ENCODE results near the gene ABCC1. TPM values are rescaled to one million over a fixed set of nuclear protein-coding genes. Genes with fewer than 3 reads are reported as not detected.

Gene ABCC1
- total RNA-seq, 1 donor from 2014 or later, result 8.2 TPM

DNA sequence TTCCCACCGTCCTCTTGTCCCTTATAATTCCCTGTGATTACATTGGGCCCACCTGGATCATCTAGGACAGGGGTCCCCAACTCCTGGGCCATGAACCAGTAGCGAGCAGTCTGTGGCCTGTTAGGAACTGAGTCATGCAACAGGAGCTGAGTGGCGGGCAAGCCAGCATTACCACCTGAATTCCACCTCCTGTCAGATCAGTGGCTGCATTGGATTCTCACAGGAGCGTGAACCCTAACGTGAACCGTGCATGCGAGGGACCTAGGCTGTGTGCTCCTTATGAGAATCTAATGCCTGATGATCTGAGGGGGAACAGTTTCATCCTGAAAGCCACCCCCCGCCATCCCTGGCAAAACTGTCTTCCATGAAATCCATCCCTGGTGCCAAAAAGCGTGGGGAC is 36.8 kb downstream of the ABCC1 start:
- DNase-seq (ENCODE audit: low spot score in 2 of 2), result no peak
- FAIRE-seq, result no peak

DNA sequence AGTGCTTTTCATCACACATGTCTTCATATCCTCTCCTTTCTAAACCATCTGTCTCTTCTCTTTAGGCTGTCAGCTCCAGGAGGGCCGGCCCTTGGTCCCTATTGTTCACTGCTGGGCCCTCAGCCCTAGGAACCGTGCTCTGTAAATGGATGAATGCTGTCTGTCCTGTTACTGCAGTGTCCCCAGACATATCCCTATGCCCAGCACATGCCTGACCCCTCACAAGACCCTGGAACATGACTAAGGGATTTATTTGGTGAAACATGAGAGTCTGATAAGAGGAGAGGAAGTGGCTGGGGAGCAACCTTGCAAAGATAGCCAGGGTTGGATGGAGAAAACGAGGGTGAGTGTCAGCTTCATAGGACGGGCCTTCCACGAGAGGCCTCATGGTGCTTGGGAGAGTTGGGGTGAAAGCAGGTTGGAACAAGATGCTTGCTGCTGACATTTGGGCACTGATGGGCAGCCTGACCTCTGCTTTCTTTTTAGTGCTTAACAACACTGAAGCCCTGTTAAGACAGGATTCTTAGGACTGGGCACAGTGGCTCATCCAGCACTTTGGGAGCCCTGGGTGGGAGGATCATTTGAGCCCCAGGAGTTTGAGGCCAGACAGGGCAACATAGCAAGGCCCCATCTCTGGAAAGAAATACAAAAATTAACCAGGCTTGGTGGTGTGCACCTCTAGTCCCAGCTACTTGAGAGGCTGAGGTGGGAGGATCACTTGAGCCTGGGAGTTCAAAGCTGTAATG is 39.0 kb downstream of the ABCC1 start:
- no peak for FAIRE-seq
- no peak for DNase-seq (ENCODE audit: low spot score in 2 of 2)

DNA sequence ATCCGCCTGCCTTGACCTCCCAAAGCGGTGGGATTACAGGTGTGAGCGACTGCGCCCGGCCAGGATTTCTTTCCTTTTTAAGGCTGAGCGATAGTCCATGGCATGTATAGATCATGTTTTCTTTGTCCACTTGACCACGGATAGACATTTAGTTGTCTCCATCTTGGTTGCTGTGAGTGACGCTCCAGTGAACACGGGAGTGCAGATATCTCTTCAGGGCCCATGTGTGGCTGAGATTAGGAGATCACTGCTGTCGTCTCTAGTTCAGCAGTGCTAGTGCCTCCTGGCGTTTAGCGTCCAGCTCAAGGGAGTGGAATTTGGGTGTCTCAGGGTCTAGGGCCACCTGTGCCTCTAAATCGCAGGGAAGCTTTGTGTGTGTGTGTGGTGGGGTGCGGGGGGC is 41.5 kb downstream of the ABCC1 start:
- DNase-seq (ENCODE audit: low spot score in 2 of 2) (no peak), FAIRE-seq (no peak)

DNA sequence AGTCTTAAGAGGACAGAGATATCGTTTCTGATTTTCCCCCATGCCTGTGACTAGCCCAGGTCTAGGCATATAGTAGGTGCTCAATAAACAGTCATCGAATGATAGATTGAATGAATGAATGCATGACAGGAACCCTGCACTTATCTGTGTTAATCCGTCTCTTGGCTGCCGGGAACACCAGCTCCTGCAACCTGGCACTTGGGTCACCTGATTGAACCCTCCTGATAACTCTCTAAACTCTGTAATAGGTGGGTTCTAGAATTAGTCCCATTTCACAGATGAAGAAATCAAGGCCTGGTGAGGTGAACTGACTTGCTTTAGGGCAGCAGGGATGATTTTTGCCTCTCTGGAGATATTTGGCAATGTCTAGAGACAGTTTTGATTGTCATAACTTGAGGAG is 43.7 kb downstream of the ABCC1 start:
- DNase-seq (ENCODE audit: low spot score in 2 of 2) (no peak), FAIRE-seq (no peak)

DNA sequence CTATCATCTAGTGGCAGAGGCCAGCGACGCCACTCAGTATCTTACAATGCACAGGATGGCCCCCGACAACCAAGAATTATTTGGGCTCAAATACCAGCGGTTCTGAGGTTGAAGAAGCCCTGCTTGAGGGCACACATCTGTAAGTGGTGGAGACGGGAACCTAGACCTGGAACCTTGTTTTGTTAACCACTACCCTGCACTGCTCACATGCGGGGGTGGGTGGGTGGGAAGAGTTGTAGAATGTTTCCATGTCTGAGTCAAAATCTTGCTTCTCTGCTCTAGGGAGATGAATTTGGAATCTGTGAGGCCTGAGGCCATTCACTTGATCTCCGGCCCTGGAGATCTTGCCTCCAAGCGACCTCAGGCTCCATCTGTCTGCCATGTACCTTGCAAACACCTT is 44.1 kb downstream of the ABCC1 start:
- DNase-seq (ENCODE audit: low spot score in 2 of 2), result no peak
- no peak for FAIRE-seq

DNA sequence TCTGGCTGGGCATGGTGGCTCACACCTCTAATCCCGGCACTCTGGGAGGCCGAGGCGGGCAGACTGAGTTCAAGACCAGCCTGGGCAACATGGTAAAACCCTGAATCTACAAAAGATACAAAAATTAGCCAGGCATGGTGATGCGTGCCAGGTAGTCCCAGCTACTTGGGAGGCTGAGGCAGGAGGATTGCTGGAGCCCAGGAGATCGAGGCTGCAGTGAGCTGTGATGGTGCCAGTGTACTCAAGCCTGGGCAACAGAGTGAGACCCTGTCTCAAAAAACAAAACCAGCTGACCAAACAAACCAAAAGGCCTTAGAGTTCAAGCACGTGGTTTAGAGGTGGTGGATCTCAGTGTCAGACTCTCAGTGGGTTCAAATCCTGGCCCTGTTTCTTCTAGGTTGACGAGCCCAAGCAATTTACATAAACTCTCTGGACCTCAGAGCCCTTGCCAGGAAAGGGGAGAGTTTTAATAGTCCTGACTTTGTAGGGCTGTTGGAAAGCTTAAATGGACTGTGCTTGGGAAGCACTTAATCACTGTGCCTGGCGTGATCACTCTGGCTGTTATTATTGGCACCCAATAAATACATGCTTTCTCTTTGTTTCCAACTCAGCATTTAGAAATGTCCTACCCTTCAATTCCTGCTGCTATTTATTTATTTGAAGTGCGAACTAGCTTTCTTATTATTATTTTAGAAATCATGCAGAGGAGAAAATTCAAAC is 44.7 kb downstream of the ABCC1 start:
- peak; percentile 22 to 42 for DNase-seq (ENCODE audit: low spot score in 2 of 2)
- FAIRE-seq, result no peak

DNA sequence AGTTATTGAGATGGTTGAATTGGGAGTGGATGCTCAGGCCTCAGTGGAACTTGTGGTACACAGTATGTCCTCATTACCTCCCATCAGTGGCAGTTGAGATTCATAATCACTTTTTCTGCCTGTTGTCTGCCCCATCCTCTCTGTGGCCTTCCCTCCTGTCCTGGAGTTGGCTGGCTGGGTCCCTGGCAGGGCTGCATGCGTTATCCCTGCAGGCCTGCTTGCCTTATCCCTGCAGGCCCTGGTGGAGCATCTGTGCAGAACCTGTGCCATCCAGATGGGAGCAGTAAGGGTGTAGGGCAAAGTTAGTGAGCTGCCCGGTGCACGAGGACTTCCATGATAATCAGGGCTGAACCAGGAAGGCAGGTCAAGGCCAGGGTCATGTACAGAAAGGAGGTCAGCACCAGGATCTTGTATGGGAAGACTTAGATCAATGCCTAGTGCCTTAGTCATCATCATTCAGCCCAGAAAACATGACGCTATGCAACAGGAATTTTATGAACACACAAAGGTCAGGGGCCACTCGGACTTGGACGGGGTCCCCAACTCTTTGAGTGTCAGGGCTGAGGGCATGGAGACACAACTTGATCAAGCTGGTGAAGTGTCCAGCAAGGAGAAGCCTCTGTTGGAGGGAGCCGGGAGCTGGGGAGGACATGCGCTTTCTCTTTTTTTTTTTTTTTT is 47.2 kb downstream of the ABCC1 start:
- FAIRE-seq, result no peak
- no peak for DNase-seq (ENCODE audit: low spot score in 2 of 2)

DNA sequence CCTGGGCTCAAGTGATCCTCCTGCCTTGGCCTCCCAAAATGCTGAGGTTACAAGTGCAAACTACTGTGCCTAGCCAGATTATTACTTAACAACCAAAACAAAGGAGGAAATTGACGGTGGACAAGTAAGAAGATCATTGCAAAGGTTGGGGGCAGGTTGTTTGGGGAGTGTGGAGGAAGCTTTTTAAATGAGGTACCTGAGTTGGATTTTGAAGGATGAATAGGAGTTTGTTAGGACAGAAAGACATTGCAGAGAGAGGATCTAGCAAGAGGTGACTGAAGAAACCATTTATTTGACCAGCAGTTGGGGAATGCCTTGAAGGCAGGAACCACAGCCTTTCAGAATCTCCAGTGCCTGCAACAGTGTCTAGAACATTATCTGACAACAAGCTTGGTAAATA is 51.3 kb downstream of the ABCC1 start:
- FAIRE-seq, result no peak
- DNase-seq (ENCODE audit: low spot score in 2 of 2), result no peak

DNA sequence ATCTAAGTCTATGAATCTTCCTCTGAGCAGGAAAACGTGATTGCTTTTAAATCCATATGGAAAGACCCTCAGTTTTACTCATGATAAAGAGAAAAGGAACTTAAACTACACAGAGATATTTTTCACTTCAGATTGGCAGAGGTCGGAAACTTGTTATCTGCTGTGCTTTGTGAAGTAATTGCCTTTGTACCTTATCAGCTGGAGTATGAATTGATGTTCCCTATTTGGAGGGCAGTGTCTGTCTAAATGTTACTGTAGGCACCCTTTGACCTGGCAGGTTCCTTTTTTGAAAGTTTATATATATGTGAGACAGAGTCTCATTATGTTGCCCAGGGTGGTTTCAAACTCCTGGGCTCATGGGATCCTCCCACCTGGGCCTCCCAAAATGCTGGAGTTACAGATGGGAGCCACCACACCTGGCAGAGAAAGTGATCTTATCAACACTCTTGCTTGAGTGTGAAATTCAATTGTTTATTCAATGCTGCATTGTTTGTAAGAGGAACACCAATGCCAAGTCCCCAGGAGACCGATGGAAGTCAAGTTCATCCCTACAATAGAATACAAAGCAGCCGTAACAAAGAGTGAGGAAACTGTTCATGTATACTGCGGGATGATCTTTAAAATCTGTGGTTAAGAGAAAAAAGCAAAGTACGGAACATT is 52.3 kb downstream of the ABCC1 start:
- DNase-seq (ENCODE audit: low spot score in 2 of 2) (no peak), FAIRE-seq (no peak)

DNA sequence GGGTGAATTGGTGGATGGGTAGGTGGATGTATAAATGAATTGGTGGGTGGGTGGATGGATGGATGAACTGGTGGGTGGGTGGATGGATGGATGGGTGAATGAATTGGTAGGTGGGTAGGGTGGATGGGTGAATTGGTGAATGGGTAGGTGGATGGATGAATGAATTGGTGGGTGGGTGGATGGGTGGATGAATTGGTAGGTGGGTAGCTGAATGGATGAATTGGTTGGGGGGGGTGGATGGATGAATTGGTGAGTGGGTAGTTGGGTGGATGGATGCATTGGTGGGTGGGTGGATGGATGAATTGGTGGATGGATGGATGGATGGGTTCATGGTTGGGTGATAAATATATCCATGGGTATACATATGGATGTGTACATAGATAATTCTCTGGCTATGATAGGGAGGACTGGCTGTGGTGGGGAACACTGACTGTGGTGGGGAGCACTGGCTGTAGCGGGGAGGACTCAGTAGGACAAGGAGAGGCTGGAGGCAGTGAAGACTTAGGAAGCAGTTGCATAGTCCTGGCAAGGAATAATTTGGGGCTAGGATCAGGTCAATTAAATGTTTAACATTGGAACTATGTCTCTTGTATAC is 54.4 kb downstream of the ABCC1 start:
- DNase-seq (ENCODE audit: low spot score in 2 of 2) (no peak), FAIRE-seq (no peak)

DNA sequence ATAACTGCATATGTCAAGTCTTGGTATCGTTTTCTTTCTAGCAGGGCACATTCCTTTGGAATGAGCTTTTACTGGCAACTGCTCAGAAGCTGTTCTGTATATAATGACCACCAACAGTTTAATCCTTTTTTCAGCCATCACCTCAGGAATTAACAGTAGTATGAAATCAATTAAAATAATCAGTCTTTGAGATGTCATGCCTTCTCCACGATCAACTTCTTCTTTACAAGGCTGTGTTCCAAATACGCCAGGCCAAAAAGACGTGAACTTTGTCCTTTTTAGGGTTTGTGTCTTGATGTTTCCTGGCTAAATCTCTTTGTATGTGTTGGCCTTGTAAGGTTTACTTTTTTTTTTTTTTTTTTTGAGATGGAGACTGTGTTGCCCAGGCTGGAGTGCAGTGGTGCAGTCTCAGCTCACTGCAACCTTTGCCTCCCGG is 54.9 kb downstream of the ABCC1 start:
- FAIRE-seq (no peak), DNase-seq (ENCODE audit: low spot score in 2 of 2) (no peak)

DNA sequence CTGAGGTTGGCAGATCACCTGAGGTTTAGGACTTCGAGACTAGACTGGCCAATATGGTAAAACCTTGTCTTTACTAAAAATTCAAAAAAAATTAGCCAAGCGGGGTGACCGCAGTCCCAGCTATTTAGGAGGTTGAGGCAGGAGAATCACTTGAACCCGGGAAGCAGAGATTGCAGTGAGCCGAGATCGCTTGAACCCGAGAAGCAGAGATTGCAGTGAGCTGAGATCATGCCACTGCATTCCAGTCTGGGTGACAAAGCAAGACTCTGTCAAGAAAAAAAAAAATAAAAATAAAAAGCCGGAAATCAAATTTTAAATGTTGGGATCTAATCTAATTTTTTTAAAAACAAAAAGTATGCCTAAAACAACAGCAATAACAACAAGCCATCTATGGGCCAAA is 56.3 kb downstream of the ABCC1 start:
- FAIRE-seq (no peak), DNase-seq (ENCODE audit: low spot score in 2 of 2) (no peak)

DNA sequence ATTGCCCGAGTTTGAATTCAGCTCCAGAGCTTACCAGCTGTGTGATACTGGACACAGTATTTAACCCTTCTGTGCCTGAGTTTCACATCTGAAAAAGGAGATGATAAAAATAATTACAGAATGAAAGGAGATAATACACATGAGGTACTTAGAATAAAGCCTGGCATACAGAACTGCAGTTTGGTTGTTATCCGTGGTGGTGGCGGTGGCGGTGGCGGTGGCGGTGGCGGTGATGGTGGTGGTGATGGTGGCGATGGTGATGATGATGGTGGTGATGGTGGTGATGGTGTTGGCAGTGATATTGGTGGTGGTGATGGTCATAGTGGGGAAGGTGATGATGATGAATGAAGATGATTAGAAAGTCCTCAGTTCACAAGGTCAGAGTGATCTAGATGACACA is 57.2 kb downstream of the ABCC1 start:
- FAIRE-seq, result no peak

DNA sequence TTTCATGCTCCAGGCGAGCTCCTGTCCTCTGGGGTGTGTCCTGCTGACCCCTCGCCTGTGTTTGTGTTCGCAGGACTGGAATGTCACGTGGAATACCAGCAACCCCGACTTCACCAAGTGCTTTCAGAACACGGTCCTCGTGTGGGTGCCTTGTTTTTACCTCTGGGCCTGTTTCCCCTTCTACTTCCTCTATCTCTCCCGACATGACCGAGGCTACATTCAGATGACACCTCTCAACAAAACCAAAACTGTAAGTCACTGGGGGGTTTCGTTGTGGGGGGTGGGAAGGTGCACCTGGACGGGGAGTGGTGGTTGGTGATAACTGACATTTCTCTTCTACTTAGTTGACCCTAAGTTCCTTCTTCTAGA is 58.3 kb downstream of the ABCC1 start:
- FAIRE-seq, result no peak
- no peak for DNase-seq (ENCODE audit: low spot score in 2 of 2)

More for the DNA sequence above, 57.2 kb downstream of the ABCC1 start:
- DNase-seq (ENCODE audit: low spot score in 2 of 2), result no peak

DNA sequence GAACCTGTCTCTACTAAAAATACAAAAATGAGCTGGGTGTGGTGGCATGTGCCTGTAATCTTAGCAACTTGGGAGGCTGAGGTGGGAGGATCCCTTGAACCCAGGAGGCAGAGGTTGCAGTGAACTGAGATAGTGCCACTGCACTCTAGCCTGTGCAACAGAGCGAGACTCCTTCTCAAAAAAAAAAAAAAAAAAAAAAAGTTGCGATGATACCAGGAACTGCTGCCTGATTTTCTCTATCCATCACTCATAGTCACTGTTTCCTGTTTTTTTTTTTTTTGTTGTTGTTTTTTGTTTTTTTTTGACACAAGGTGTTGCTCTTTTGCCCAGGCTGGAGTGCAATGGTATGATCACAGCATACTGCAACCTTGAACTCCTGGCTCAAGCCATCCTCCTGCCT is 59.2 kb downstream of the ABCC1 start:
- DNase-seq (ENCODE audit: low spot score in 2 of 2) (no peak), FAIRE-seq (no peak)

DNA sequence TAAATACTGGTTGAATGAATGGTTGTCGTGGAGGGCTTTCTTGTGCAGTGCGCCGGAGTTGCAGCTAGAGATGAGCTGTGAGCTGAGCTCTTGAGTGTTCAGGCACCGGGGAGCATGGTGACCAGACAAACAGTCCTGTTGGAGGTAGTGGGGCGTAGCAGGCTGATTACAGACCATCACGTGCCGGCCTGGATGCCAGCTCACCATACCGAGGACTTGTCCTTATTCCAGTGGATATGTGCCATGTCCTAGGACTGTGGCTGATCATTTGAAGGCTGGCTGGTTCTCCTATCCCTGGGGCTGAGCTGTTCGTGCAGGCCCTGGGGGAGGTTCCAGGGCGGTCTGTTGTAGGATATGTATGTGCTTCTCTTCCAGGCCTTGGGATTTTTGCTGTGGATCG is 60.0 kb downstream of the ABCC1 start:
- no peak for FAIRE-seq

DNA sequence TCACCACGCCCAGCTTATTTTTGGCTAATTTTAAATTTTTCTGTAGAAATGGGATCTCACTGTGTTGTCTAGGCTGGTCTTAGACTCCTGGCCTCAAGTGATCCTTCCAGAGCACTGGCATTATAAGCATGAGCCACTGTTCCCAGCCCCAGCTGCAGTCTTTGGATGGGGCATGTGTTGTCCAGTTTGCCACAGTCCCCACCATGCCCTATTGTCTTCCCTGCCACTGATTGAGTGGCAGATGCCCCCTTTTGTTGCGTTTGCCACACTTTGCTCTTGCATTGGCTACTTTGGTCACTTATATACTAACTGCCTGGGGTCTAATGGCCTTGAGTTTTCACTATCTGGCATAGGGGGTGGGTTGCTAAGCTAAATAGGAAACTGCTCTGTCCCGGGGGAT is 60.8 kb downstream of the ABCC1 start:
- no peak for FAIRE-seq

More for the DNA sequence above, 60.0 kb downstream of the ABCC1 start:
- DNase-seq (ENCODE audit: low spot score in 2 of 2), result no peak

DNA sequence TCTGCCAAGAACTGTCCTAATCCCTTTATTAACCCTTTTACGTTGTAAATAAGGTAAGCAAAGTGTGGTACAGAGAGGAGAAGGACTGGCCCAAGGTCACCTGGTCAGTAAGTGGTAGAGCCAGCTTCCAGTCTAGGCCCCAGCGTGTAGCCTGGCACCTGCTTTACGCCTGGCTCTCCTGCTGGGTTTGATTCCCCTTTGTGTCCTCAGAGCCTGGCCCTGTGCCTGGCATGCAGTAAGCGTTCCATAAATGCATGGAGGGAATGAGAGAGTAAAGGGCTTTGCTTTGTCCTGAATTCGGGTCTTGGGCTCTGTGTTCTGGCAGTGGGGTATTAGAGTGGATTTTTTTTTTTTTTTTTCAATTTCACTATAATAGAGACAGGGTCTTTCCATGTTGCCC is 62.7 kb downstream of the ABCC1 start:
- DNase-seq (ENCODE audit: low spot score in 2 of 2), result no peak
- no peak for FAIRE-seq

More for the DNA sequence above, 60.8 kb downstream of the ABCC1 start:
- DNase-seq (ENCODE audit: low spot score in 2 of 2), result no peak

DNA sequence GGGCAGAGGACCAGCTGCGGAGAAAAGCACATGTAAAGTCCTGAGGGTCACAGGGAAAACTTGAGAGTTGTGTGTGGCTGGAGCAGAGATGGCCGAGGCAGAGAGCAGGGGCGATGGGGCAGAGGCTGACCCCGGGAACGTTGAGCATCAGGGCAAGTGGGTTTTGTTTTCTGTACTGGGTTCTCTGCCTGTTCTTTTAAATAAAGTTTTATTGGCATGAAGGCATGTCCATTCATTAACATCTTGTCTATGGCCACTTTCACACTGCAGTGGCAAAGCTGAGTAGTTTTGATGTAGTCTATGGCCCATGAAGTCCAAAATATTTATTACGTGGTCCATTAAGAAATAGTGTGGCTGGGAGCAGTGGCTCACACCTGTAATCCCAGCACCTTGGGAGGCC is 64.4 kb downstream of the ABCC1 start:
- DNase-seq (ENCODE audit: low spot score in 2 of 2) (no peak), FAIRE-seq (no peak)

DNA sequence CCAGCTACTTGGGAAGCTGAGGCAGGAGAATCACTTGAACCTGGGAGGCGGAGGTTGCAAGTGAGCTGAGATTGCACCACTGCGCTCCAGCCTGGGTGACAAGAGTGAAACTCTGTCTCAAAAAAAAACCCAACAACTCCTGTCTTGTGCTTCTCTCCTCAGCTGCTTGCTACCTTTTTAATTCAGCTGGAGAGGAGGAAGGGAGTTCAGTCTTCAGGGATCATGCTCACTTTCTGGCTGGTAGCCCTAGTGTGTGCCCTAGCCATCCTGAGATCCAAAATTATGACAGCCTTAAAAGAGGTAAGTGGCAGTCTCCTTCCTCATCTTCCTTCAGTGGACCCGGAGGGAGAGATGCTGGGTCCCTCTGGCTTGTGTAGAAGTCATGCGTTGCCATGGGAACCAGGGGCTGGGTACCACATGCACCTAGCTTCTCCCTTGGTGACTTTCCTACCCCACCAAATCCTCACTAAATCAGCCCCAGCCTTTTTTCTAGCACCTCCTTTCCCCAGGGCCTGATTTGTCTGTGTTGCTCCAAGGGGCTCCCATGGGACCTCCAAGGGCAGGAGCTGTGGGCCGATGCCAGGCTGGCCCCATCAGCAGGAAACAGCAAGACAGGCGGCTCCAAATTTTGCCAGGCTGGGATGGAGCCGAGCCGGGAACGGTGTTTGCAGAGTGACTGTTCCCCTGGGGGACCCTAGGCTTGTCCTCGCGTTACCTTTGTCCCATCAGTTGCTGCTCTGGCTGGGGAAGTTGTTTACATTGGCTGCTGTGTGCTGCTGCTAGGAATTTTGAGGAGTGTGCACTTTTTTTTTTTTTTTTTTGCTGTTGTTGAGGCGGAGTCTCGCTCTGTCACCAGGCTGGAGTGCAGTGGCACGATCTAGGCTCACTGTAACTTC is 65.2 kb downstream of the ABCC1 start:
- FAIRE-seq (no peak), DNase-seq (ENCODE audit: low spot score in 2 of 2) (no peak)

All from frontal cortex (tissue), 4 donors.